PC-9 (cell line): ENCODE data around the gene GGACT.

Experiments used
- CTCF ChIP-seq: fragments of 200-600 bp; sonication (generic); conservative IDR thresholded peaks from 2 replicates; pipeline ENCODE4 v1.6.1; 2017; ENCODE audit warnings: mixed run types, antibody characterized with exemption, mild to moderate bottlenecking, moderate library complexity
- EZH2 ChIP-seq: fragments of 200-600 bp; sonication (generic); IDR thresholded peaks from 2 replicates; pipeline ENCODE4 v1.8.0; 2017; ENCODE audit warnings: antibody characterized with exemption, low read depth

GRCh38 chr13:100602493-100603111 lies 14.0 kb upstream of the GGACT start:
- TF ChIP-seq CTCF (no peak), EZH2 (no peak)
